HG03108 (cell line): Measurements from ENCODE around the gene VWA3A.
A peak's percentile ranks its signal among the peaks of the same experiment; 100 is the strongest.
"Not testable (repeated sequence)": the region's sequence is repeated elsewhere in the genome, so short reads cannot be mapped to it uniquely, and the experiment has no call there.

ENCODE experiments used
- ATAC-seq: cut with Tn5 transposase; IDR thresholded peaks from one replicate; pipeline ENCODE4 v1.9.1; 2021; ENCODE audit warnings: moderate library complexity; ENCODE audit not compliant: unreplicated experiment

The VWA3A gene

DNA sequence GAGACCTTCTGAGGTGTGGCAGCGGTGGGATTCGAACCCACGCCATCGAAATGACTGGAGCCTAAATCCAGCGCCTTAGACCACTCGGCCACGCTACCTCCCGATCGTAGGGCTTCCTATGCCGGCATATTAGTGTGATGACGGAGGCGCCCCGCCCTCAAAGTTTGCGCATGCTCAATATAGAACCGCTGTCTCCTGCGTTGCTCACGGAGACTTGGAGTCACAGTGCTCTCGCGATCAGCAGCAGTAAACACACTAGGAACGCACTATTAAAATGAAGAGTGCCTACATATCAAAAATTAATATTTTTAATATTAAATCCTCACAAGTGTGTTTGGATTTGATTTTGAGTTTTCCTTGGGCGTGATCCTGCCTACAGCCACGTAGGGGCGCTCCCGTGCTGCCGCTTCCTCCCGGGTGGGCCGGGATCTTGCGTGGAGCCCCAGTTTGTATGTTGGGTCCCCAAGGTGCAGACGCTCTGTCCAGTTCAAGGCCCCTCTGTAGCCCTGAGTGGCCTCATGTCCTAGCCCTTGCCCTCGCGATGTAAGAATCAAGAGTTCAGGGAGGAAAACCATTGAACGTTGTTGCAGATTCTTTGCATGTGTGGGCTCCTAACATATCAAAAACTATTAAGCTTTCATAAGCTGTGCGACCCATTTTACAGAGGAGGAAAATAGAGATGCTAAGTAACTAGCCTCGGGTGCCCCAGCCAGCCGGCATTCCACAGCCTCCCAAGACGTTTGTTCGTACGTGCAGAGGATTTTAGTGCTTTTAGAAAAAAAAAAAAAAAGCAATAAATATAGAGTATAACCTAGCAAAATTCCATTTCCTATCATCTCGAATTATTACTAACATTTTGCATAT is 103.6 kb downstream of the VWA3A start:
- no peak for ATAC-seq

GRCh38 chr16:22196559-22197168 is 104.3 kb downstream of the VWA3A start:
- ATAC-seq: not testable (repeated sequence)

- no peak for ATAC-seq
Measured at GRCh38 chr16:22198547-22199293, 106.4 kb downstream of the VWA3A start.

DNA sequence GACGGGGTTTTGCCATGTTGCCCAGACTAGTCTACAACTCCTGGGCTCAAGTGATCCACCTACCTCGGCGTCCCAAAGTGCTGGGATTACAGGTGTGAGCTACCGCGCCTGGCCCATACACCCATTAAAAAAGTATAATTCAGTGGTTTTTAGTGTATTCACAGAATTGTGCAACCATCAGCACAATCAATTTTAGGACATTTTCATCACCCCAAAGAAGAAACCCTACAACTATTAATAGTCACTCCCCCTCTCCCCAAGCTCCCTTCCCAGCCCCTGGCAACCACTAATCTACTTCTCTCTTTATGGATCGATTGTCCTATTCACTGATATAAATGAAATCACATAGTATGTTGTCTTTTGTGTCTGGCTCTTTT is 109.9 kb downstream of the VWA3A start:
- no peak for ATAC-seq

DNA sequence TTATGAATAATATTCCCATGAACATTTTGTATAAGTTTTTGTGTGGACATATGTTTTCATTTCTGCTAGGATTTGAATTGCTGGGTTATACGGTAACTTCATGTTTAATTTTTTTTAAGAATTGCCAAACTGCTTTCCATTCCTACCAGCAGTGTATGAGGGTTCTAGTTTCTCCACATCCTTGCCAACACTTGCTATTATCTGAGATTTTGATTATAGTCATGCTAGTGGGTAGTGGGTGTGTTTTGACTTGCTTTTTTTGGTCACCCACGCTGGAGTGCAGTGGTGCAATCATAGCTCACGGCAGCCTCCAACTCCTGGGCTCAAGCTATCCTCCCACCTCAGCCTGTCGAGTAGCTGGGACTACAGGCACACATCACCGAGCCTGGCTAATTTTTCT is 110.8 kb downstream of the VWA3A start:
- ATAC-seq: no peak

DNA sequence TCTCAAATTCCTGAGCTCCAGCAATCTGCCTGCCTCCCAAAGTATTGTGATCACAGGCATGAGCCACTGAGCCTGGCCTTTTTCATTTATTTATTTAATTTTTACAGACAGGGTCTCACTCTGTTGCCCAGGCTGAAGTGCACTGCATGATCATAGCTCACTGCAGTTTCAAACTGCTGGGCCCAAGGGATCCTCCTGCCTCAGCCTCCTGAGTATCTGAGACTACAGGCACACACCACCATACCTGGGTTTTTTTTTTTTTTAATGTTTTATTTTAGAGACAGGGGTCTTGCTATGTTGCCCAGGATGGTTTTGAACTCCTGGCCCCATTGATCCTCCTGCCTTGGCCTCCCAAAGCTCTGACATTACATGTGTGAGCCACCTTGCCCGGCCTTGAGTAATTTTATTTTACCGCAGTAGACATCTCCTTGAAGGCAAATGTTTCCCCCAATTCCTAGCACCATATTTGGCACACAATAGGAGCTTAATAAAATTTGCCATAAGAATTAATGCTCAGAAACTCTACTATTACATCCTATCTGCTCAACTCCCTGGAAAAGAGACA is 111.8 kb downstream of the VWA3A start:
- no peak for ATAC-seq

- no peak for ATAC-seq
Measured at GRCh38 chr16:22205577-22206012, 113.3 kb downstream of the VWA3A start.

DNA sequence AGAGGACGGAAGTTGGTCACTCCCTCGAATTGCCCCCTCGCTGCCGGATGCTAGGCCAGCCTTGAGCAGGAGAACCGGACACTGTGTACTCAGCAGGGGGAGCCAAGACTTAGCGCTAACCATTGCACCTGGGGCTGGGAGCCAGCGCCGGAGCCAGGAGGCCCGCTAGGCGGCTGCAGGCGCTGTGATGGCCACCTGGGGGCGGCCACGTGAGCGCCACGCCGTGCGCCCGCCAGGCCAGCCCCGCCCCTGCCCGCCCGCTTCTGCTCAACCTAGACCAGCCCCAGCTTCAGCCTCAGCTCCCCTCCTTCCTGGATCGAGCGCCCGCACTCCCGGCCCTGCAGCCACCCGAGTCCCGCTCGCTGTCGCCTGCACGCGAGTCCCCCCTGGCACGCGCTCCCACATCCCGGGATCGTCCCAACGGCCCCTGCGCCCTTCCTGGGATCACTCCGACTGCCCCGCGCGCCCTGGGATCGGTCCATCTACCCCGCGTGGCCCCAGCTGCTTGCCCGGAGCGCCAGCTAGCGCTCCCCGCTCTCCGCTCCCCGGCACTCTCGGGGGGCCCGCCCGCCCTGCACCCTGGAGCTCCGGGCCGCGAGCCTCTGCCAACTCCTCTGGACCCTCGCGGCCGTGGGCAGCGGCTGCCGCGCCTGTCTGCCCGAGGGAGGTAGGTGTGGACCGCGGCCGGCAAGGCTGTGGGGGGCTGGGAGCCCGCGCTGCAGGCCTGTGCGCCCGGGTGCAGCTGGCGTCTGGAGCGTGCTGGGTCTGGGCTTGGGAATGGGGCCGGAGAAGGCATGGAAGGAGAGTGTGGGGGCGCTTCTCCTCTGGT is 113.9 kb downstream of the VWA3A start, which contains the start of gene EEF2K:
EEF2K (plus strand) TSS at position 266 of the 829 bp plus-strand sequence. CDS start 19,452 bp downstream, outside the sequence.
- ATAC-seq: peak; percentile 81
